MV-4-11 (cell line): ENCODE results near the gene C11orf91.

ENCODE experiments used
- DNase-seq: peaks from one replicate; lab custom pipeline; 2025; lab: John Stamatoyannopoulos, UW

The C11orf91 gene

GRCh38 chr11:33651555-33651954, 49.1 kb downstream of the C11orf91 start:
- DNase-seq = no peak

- DNase-seq = no peak
Measured at GRCh38 chr11:33649944-33650343, 50.7 kb downstream of the C11orf91 start.
